ENCODE measurements around the gene MSN.

DNA sequence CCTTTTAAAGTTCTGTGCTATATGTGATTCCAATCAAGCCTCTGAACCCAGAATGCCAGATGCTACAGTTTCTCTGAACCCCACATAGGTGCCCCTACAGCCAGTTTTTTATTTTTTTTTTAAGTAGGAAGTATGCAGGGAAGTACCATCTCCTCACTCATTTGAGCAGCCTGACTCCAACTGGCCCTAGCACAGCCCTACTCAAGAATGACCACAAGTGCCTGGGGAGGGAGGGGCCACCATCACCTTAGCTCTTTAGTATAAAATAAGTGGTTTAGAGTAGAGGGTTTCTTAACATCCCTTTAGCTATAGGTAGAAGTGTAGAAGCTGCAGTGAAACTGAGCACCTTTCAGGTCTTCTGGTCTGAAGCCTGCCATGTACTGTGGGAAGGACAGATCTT, 14.4 kb downstream of the MSN start:
- TF ChIP-seq, protein P1, sequence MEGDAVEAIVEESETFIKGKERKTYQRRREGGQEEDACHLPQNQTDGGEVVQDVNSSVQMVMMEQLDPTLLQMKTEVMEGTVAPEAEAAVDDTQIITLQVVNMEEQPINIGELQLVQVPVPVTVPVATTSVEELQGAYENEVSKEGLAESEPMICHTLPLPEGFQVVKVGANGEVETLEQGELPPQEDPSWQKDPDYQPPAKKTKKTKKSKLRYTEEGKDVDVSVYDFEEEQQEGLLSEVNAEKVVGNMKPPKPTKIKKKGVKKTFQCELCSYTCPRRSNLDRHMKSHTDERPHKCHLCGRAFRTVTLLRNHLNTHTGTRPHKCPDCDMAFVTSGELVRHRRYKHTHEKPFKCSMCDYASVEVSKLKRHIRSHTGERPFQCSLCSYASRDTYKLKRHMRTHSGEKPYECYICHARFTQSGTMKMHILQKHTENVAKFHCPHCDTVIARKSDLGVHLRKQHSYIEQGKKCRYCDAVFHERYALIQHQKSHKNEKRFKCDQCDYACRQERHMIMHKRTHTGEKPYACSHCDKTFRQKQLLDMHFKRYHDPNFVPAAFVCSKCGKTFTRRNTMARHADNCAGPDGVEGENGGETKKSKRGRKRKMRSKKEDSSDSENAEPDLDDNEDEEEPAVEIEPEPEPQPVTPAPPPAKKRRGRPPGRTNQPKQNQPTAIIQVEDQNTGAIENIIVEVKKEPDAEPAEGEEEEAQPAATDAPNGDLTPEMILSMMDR (IDR thresholded peaks at IDR 0.05 in 4 of 5, conservative IDR thresholded peaks at IDR 0.05 in 1 of 5): no peak
- no peak for TF ChIP-seq POLR2A (IDR thresholded peaks at IDR 0.05)

Data from gastrocnemius medialis (tissue), 4 donors.